Vagina (tissue), 2 donors: ENCODE results near the gene OPN1SW. TPM values are rescaled to one million over a fixed set of nuclear protein-coding genes. Genes with fewer than 3 reads are reported as not detected.

Experiments used
- DNase-seq, 2 donors: peaks; one replicate each; pipeline ENCODE4 v3.0.0-alpha.2; 2017; ENCODE audit errors: extremely low spot score in 2 of 2
- H3K27ac ChIP-seq: fragments of 200-600 bp; sonication (generic); one replicate; pipeline ENCODE4 v1.5.1; 2019
- H3K27me3 ChIP-seq: fragments of 200-600 bp; sonication (generic); one replicate; pipeline ENCODE4 v1.5.1; 2019
- H3K36me3 ChIP-seq, 2 donors: fragments of 200-600 bp; sonication (generic); one replicate each; pipeline ENCODE4 v1.5.1; 2017 to 2019
- H3K4me1 ChIP-seq: fragments of 200-600 bp; sonication (generic); one replicate; pipeline ENCODE4 v1.5.1; 2019
- H3K4me3 ChIP-seq, 2 donors: fragments of 200-600 bp; sonication (generic); 1 replicate in 1 of 2; 2 replicates in 1 of 2; pipeline ENCODE4 v1.5.1; 2016 to 2019
- H3K9me3 ChIP-seq: fragments of 200-600 bp; sonication (generic); one replicate; pipeline ENCODE4 v1.5.1; 2019
- CTCF ChIP-seq, 3 experiments: fragments of 450-650 bp in 2 of 3; fragments of 200-600 bp in 1 of 3; sonication (generic) in 1 of 3; IDR thresholded peaks; one replicate each; pipeline ENCODE4 v1.5.1; 2017 to 2019; ENCODE audit warnings: antibody characterized with exemption in 3 of 3, mild to moderate bottlenecking in 2 of 3, moderate library complexity in 2 of 3
- POLR2A ChIP-seq, 2 donors: fragments of 450-650 bp; IDR thresholded peaks; one replicate each; pipeline ENCODE4 v1.6.1; 2017; ENCODE audit warnings: antibody characterized with exemption in 2 of 2, mild to moderate bottlenecking in 2 of 2, moderate library complexity in 2 of 2
- POLR2AphosphoS5 ChIP-seq, 2 donors: sonication (generic); formaldehyde crosslinking; IDR thresholded peaks; one replicate each; pipeline ENCODE4 v1.9.0; 2017; ENCODE audit warnings: antibody characterized with exemption in 2 of 2, mild to moderate bottlenecking in 2 of 2, low read depth in 1 of 2; ENCODE audit not compliant: insufficient read depth in 1 of 2
- intact Hi-C: fragments of 100-400 bp; cut with DNase I; formaldehyde crosslinking; loops from one replicate; pipeline ENCODE4 v1.15.1; 2023
- total RNA-seq: library from RNA; depleted of rRNA; stranded (reverse); fragments of >200 nt; gene quantifications from one replicate; pipeline ENCODE4 v1.2.3, GENCODE V29; 2016

The OPN1SW gene
- total RNA-seq, 1 donor from 2014 or later = not detected

- no peaks in the 10 kb centered on the region for H3K9me3 ChIP-seq
- H3K27ac ChIP-seq = no peak overlapping the region
- H3K4me1 ChIP-seq = peaks cover 20% of the 10 kb centered on the region
- H3K27me3 ChIP-seq = no peaks in the 10 kb centered on the region
- H3K36me3 ChIP-seq = peaks cover 0 to 47% of the 10 kb centered on the region in 2 donors
- no peak overlapping the region for H3K4me3 ChIP-seq
- DNase-seq = no peak
- TF ChIP-seq CTCF (IDR thresholded peaks at IDR 0.05) = no peak
- no peak for TF ChIP-seq POLR2AphosphoS5 (IDR thresholded peaks at IDR 0.05; ENCODE audit: insufficient read depth in 1 of 2, low read depth in 1 of 2)
- TF ChIP-seq POLR2A (IDR thresholded peaks at IDR 0.05) = no peak
- intact Hi-C loops = loop anchor here (2.0 kb wide), 1 partner anchor 18 kb away; the partner anchor contains the start of gene CALU
Observed at GRCh38 chr7:128757203-128757602, 18.4 kb downstream of the OPN1SW start.

GRCh38 chr7:128755819-128756476 is 19.6 kb downstream of the OPN1SW start:
- TF ChIP-seq POLR2A (IDR thresholded peaks at IDR 0.05) (no peak), CTCF (IDR thresholded peaks at IDR 0.05) (no peak), POLR2AphosphoS5 (IDR thresholded peaks at IDR 0.05; ENCODE audit: insufficient read depth in 1 of 2, low read depth in 1 of 2) (peak in 1 of 2 donors; percentile 73)
- peak overlapping the region; percentile 76 for H3K27ac ChIP-seq
- no peak for DNase-seq

GRCh38 chr7:128755075-128755818 is 20.3 kb downstream of the OPN1SW start:
- peak overlapping the region; percentile 76 for H3K27ac ChIP-seq
- DNase-seq = no peak
- H3K9me3 ChIP-seq = no peaks in the 10 kb centered on the region
- H3K36me3 ChIP-seq = peaks cover 0 to 37% of the 10 kb centered on the region in 2 donors
- TF ChIP-seq POLR2A (IDR thresholded peaks at IDR 0.05) (no peak), POLR2AphosphoS5 (IDR thresholded peaks at IDR 0.05; ENCODE audit: insufficient read depth in 1 of 2, low read depth in 1 of 2) (no peak), CTCF (IDR thresholded peaks at IDR 0.05) (no peak)
- intact Hi-C loops = no loop called here
- no peaks in the 10 kb centered on the region for H3K27me3 ChIP-seq
- no peak overlapping the region for H3K4me3 ChIP-seq
- peaks cover 20% of the 10 kb centered on the region for H3K4me1 ChIP-seq

More at GRCh38 chr7:128755819-128756476, 19.6 kb downstream of the OPN1SW start:
- Histone ChIP-seq H3K4me1 (peaks cover 20% of the 10 kb centered on the region), H3K36me3 (peaks cover 0 to 41% of the 10 kb centered on the region in 2 donors), H3K9me3 (no peaks in the 10 kb centered on the region), H3K4me3 (no peak overlapping the region), H3K27me3 (no peaks in the 10 kb centered on the region)
- intact Hi-C loops = loop anchor here (2.0 kb wide), 1 partner anchor 17 kb away; the partner anchor contains the start of gene CALU

GRCh38 chr7:128752251-128752650 is 23.3 kb downstream of the OPN1SW start:
- H3K27ac ChIP-seq = no peak overlapping the region
- no peaks in the 10 kb centered on the region for H3K9me3 ChIP-seq
- no peak for DNase-seq
- H3K4me3 ChIP-seq = no peak overlapping the region
- H3K4me1 ChIP-seq = peaks cover 20% of the 10 kb centered on the region
- no peak for TF ChIP-seq POLR2AphosphoS5 (IDR thresholded peaks at IDR 0.05; ENCODE audit: insufficient read depth in 1 of 2, low read depth in 1 of 2)
- no peaks in the 10 kb centered on the region for H3K27me3 ChIP-seq
- intact Hi-C loops = no loop called here
- peaks cover 0 to 36% of the 10 kb centered on the region in 2 donors for H3K36me3 ChIP-seq

- H3K9me3 ChIP-seq = no peaks in the 10 kb centered on the region
- no peak for DNase-seq
- H3K27ac ChIP-seq = no peak overlapping the region
- H3K27me3 ChIP-seq = no peaks in the 10 kb centered on the region
- TF ChIP-seq POLR2A (IDR thresholded peaks at IDR 0.05) (no peak), POLR2AphosphoS5 (IDR thresholded peaks at IDR 0.05; ENCODE audit: insufficient read depth in 1 of 2, low read depth in 1 of 2) (no peak), CTCF (IDR thresholded peaks at IDR 0.05) (no peak)
- intact Hi-C loops = no loop called here
- peaks cover 0 to 27% of the 10 kb centered on the region in 2 donors for H3K36me3 ChIP-seq
- H3K4me3 ChIP-seq = no peak overlapping the region
- H3K4me1 ChIP-seq = peaks cover 27% of the 10 kb centered on the region
Observed at GRCh38 chr7:128747327-128748079, 28.1 kb downstream of the OPN1SW start.
